Endothelial cell of umbilical vein (primary cell): ENCODE data around the gene LIPA. TPM values are rescaled to one million over a fixed set of nuclear protein-coding genes. Genes with fewer than 3 reads are reported as not detected.

Experiments
- BruUV-seq: library from RNA; stranded (reverse); fragments of 400-500 nt; replicated peaks from 2 replicates; lab custom pipeline; 2021; lab: Mats Ljungman, UMichigan
- CTCF ChIA-PET: fragments of 300-600, 350-600 bp; sonication (Branson Sonifier 250); formaldehyde crosslinking; loops from one replicate; lab custom pipeline; 2021; ENCODE audit warnings: antibody characterized with exemption, inconsistent platforms; lab: Charles Lee
- POLR2A ChIA-PET: fragments of 300-600, 350-600 bp; sonication (Branson Sonifier 250); formaldehyde crosslinking; loops from one replicate; lab custom pipeline; 2021; ENCODE audit warnings: antibody characterized with exemption, inconsistent platforms; lab: Charles Lee
- DNase-seq: peaks from one replicate; pipeline ENCODE4 v3.0.0-alpha.2; 2011; ENCODE audit warnings: low read depth, low spot score
- FAIRE-seq: peaks from 2 replicates; lab custom pipeline; 2011; peaks lifted over from hg19 to GRCh38; lab: Jason Lieb, UNC
- H2AFZ ChIP-seq: 2 replicates; pipeline ENCODE4 v1.6.0; 2012; ENCODE audit warnings: low read depth, low read length, control low read depth, inconsistent platforms
- H3K27ac ChIP-seq: 2 replicates; pipeline ENCODE4 v1.5.1; 2011; ENCODE audit warnings: low read depth, mild to moderate bottlenecking, control low read depth, low read length, moderate library complexity; ENCODE audit not compliant: insufficient read depth
- H3K27me3 ChIP-seq, 2 experiments: 2 replicates each; pipeline versions ENCODE4 v1.6.0 to v1.6.1; 2011; ENCODE audit warnings: low read length in 2 of 2, mixed read lengths in 1 of 2; ENCODE audit not compliant: control insufficient read depth in 2 of 2, insufficient read depth in 2 of 2
- H3K36me3 ChIP-seq, 2 experiments: 2 replicates in 1 of 2; 3 replicates in 1 of 2; pipeline ENCODE4 v1.5.1; 2011; ENCODE audit warnings: low read length in 2 of 2, mild to moderate bottlenecking in 1 of 2, moderate library complexity in 1 of 2; ENCODE audit not compliant: control insufficient read depth in 2 of 2, insufficient read depth in 2 of 2; ENCODE audit errors: extremely low read depth in 1 of 2
- H3K4me1 ChIP-seq: 3 replicates; pipeline ENCODE4 v1.5.1; 2011; ENCODE audit warnings: mild to moderate bottlenecking, low read length; ENCODE audit not compliant: control insufficient read depth, insufficient read depth; ENCODE audit errors: extremely low read depth
- H3K4me2 ChIP-seq: 2 replicates; pipeline ENCODE4 v1.6.1; 2011; ENCODE audit warnings: low read length, control low read depth, mixed read lengths; ENCODE audit not compliant: insufficient read depth
- H3K4me3 ChIP-seq, 3 experiments: fragments of 200-600 bp in 1 of 3; sonication (generic), shearing (Covaris generic) in 1 of 3; replicated peaks in 1 of 3; 2 replicates each; pipeline ENCODE4 v1.5.1; 2011 to 2016; ENCODE audit warnings: control low read depth in 3 of 3, low read length in 3 of 3, mild to moderate bottlenecking in 2 of 3, inconsistent platforms in 1 of 3, low read depth in 1 of 3, moderate library complexity in 1 of 3; ENCODE audit not compliant: insufficient read depth in 1 of 3
- H3K79me2 ChIP-seq: 2 replicates; pipeline ENCODE4 v1.6.0; 2012; ENCODE audit warnings: low read length, inconsistent platforms; ENCODE audit not compliant: control insufficient read depth, insufficient read depth
- H3K9ac ChIP-seq: replicated peaks from 2 replicates; pipeline ENCODE3; 2011; ENCODE audit warnings: low read length, control low read depth; ENCODE audit not compliant: insufficient read depth; ENCODE audit errors: extremely low read depth
- H3K9me1 ChIP-seq: replicated peaks from 3 replicates; pipeline ENCODE4 v1.6.0; 2011; ENCODE audit warnings: mild to moderate bottlenecking, low read length; ENCODE audit not compliant: control insufficient read depth, insufficient read depth; ENCODE audit errors: extremely low read depth
- H3K9me3 ChIP-seq: replicated peaks from 2 replicates; pipeline ENCODE4 v1.5.1; 2012; ENCODE audit warnings: low read length, inconsistent platforms; ENCODE audit not compliant: control insufficient read depth, insufficient read depth
- H4K20me1 ChIP-seq: replicated peaks from 2 replicates; pipeline ENCODE3; 2011; ENCODE audit warnings: mild to moderate bottlenecking, low read length; ENCODE audit not compliant: control insufficient read depth, insufficient read depth; ENCODE audit errors: extremely low read depth
- CTCF ChIP-seq, 2 donors: IDR thresholded peaks; 1 replicate in 1 of 2; 2 replicates in 1 of 2; pipeline ENCODE4 v1.5.1; 2011; ENCODE audit warnings: low read length in 2 of 2, mild to moderate bottlenecking in 2 of 2, moderate library complexity in 2 of 2, control low read depth in 1 of 2, inconsistent platforms in 1 of 2, low read depth in 1 of 2; ENCODE audit not compliant: insufficient read depth in 1 of 2; ENCODE audit errors: extremely low read depth in 1 of 2
- EZH2 ChIP-seq: IDR thresholded peaks from 2 replicates; pipeline ENCODE4 v1.6.1; 2012; ENCODE audit warnings: borderline replicate concordance, low read depth, mild to moderate bottlenecking, moderate library complexity, low read length, inconsistent platforms; ENCODE audit not compliant: severe bottlenecking
- FOS ChIP-seq: IDR thresholded peaks from 2 replicates; pipeline ENCODE4 v1.6.1; 2011; ENCODE audit warnings: mild to moderate bottlenecking, low read length, moderate library complexity, borderline replicate concordance; ENCODE audit not compliant: insufficient read depth
- GATA2 ChIP-seq: IDR thresholded peaks from 2 replicates; pipeline ENCODE4 v1.7.0; 2011; ENCODE audit warnings: low read depth, mild to moderate bottlenecking, moderate library complexity, mixed read lengths, low read length; ENCODE audit not compliant: insufficient read length, insufficient read depth
- JUN ChIP-seq: IDR thresholded peaks from 2 replicates; pipeline ENCODE4 v1.6.1; 2011; ENCODE audit warnings: borderline replicate concordance, low read depth; ENCODE audit not compliant: insufficient read length, insufficient read depth
- MAX ChIP-seq: IDR thresholded peaks from 2 replicates; pipeline ENCODE4 v1.6.1; 2011; ENCODE audit not compliant: insufficient read depth, insufficient read length
- MYC ChIP-seq: IDR thresholded peaks from one replicate; pipeline ENCODE4 v1.6.1; 2011; ENCODE audit warnings: mild to moderate bottlenecking, low read depth, low read length
- POLR2A ChIP-seq: IDR thresholded peaks from 2 replicates; pipeline ENCODE4 v1.6.1; 2012; ENCODE audit warnings: low read depth, mild to moderate bottlenecking, control low read depth, low read length
- POLR2AphosphoS5 ChIP-seq: IDR thresholded peaks from 2 replicates; pipeline ENCODE4 v1.6.1; 2012; ENCODE audit warnings: low read depth, mild to moderate bottlenecking, control low read depth, low read length, moderate library complexity; ENCODE audit not compliant: insufficient read depth
- dilution Hi-C: fragments of 300-500 bp; cut with MboI; formaldehyde crosslinking; loops from one replicate; pipeline ENCODE4 v1.15.0; 2019; ENCODE audit warnings: low sequenced_read_pairs; ENCODE audit not compliant: extremely low pct_ligation_motif_present
- intact Hi-C: fragments of 100-400 bp; cut with micrococcal nuclease; formaldehyde crosslinking; loops from one replicate; pipeline ENCODE4 v1.10.0; 2022
- polyA plus RNA-seq, 4 experiments: library from polyadenylated mRNA; depleted of rRNA in 3 of 4; stranded (reverse) in 3 of 4; unstranded in 1 of 4; fragments of >200 nt; gene quantifications; 2 replicates each; pipeline versions ENCODE4 v1.2.1 to v1.2.3, GENCODE V29; 2011 to 2012; ENCODE audit warnings: missing spikeins in 1 of 4
- total RNA-seq: library from RNA; stranded (reverse); gene quantifications from 2 replicates; pipeline ENCODE4 v1.2.3, GENCODE V29; 2021

Gene LIPA
- total and polyA plus RNA-seq, 2 donors (not counting 3 experiments of a cell fraction or from before 2014, with no cell fraction given), result 24.0 to 41.1 TPM

GRCh38 chr10:89237849-89238248 is 13.7 kb downstream of the LIPA start:
- no peak for FAIRE-seq
- Histone ChIP-seq H3K4me2 (no peak overlapping the region), H3K4me1 (no peaks in the 10 kb centered on the region), H3K27ac (no peak overlapping the region), H3K4me3 (no peak overlapping the region), H3K27me3 (no peaks in the 10 kb centered on the region), H3K9me3 (no peaks in the 10 kb centered on the region), H3K9me1 (no peaks in the 10 kb centered on the region), H3K36me3 (no peaks in the 10 kb centered on the region), H2AFZ (no peak overlapping the region), H4K20me1 (no peaks in the 10 kb centered on the region), H3K9ac (no peak overlapping the region), H3K79me2 (no peaks in the 10 kb centered on the region)
- TF ChIP-seq GATA2, result no peak
- TF ChIP-seq MYC, result no peak
- no peak for TF ChIP-seq CTCF (IDR thresholded peaks at IDR 0.05; ENCODE audit: extremely low read depth in 1 of 2, insufficient read depth in 1 of 2, low read depth in 1 of 2, low read length in 2 of 2)
- no peak for TF ChIP-seq JUN
- no peak for TF ChIP-seq EZH2
- no peak for TF ChIP-seq POLR2A
- TF ChIP-seq FOS, result no peak
- no peak for TF ChIP-seq POLR2AphosphoS5
- TF ChIP-seq MAX, result no peak
- dilution Hi-C loops (no loop called here), intact Hi-C loops (no loop called here)
- ChIA-PET CTCF (interaction anchor here (1.0 to 1.9 kb wide), 2 partner anchors 11 to 20 kb away, joined by 3 to 4 read pairs; no protein-coding TSS in a partner anchor), POLR2A (no interaction called here)
- no TSS peak for BruUV-seq
- DNase-seq, result no peak
